GM04504 (cell line): ENCODE measurements around the gene AUP1.
A peak's percentile ranks its signal among the peaks of the same experiment; 100 is the strongest.

Experiments used
- DNase-seq: peaks from one replicate; pipeline ENCODE4 v3.0.0-alpha.2; 2012; ENCODE audit warnings: low read depth

Gene AUP1

GRCh38 chr2:74556831-74557370, 27.4 kb upstream of the AUP1 start:
- DNase-seq: no peak

DNA sequence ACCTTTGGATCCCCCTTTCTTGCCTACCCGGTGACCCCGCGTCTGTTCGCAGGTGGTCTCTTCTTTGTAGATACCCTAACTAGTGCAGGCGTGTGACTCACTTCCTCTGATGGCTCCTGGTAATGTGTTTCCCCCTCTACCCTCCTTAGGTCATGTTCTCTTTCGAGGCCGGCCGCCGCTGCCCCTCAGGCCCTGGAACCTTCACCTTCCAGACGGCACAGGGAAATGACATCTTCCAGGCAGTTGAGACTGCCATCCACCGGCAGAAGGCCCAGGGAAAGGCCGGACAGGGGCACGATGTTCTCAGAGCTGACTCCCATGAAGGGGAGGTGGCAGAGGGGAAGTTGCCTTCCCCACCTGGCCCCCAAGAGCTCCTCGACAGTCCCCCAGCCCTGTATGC, 26.7 kb upstream of the AUP1 start:
- no peak for DNase-seq

DNA sequence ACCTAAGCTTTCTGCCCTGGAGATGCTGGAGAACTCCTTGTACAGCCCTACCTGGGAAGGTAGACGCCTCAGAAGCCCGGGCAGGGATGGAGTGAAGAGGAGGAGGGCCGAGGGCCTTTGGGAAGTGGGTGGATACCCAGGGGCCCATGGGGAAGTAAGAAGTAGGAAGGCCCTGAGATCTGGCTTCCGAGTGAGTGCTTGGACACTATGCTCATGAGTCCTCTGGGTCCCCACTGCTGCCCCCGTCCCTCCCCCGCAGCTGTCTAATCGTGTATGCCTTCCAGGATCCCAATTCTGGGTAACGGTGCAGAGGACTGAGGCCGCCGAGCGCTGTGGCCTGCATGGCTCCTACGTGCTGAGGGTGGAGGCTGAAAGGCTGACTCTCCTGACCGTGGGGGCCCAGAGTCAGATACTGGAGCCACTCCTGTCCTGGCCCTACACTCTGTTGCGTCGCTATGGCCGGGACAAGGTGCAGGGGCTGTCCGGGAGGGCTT, 26.2 kb upstream of the AUP1 start:
- DNase-seq: no peak

GRCh38 chr2:74554820-74555531, 25.5 kb upstream of the AUP1 start:
- no peak for DNase-seq

DNA sequence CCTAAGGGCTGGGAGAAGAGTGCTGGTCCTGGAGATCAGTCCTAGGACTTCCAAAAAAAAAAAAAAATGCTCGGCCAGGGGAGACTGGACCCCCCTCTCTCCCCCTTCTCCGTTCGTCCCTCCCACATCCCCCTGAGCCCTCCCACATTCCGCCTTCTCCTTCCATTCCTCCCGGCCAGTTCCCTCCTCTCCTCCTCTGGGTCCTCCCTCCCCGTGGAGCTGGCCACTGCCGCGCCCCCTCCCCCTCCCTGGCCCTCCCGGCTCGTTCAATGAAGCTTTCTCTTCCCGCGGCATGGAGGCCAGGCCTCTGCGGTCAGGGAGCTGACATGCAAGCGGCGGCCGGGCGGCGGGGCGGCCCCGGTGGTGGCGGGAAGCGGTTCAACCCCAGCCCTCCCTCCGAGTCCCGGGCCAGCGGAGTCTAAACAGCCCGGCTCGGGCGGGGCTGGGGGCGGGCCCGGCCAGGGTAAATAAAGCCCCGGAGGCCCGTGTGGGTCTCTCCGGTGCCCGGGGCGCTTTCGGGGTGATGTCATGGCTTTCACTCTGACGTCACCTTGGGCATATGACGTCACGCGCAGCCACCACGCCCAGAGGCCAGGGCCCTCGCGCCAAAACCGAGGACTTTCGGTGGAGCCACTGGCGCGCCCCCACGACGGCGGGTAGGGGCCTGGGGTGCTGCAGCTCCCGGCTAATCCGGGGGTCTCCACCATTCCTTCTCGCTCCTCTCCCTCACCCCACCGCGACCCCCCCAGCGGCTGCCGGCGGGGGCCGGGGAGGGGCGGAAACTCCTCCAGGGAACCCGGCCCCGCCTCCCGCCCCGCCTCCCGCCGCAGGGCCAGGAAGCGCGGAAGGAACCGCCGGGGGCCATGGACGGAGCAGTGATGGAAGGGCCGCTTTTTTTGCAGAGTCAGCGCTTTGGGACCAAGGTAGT, 24.6 kb upstream of the AUP1 start, which contains the start of the genes DOK1 and LOXL3:
Gene DOK1, plus strand, starts transcription at position 829 of the 928 bp plus-strand sequence. Its CDS starts 35 bp downstream, at position 864.
Gene LOXL3, minus strand, starts transcription at position 51 of the 928 bp plus-strand sequence. CDS start 1,308 bp downstream, outside the sequence.
- peak; percentile 72 for DNase-seq

DNA sequence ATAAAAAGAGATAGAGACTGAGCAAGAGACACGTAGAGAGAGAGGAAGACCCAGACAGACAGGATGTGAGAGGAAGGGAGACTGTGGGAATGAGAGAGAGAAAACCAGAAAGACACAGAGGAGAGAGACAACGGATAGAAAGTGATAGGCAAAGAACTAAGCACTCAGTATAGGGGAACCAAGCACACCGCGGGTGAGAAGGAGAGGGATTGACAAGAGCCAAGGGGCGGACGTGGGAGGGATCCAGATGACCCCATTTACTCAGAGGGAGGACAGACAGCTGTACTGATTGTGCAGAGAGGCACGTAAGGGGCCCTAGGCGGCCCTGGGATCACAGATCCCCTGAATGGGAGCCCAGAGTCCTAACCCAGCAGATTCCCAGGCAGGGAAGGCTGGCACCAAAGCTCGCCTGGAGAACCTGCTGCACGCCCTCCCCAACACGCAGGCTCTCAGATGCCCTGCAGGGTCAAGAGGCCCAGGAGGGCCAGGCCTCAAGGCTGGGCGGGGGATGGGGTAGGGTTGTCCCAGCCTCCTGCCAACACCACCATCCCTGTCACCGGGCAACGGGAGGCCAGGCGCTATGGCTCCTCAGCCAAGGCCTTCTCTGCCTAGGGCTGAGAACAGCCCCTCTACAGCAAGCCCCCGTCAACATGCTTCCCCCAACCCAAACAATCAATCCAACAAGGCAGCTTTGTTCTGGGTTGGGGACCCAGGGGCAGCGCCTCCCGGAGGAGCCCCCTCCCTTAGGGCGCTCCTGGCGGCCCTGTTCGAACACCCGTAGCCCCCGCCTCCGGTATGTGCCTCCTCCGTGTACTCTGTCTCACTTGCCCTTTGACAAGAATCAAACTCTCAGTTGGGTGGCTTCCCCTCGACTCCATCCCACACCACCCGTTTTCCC, 23.7 kb upstream of the AUP1 start:
- DNase-seq: no peak

- no peak for DNase-seq
Measured at GRCh38 chr2:74551942-74552913, 22.7 kb upstream of the AUP1 start.

GRCh38 chr2:74551530-74551929, 22.0 kb upstream of the AUP1 start:
- DNase-seq: no peak

GRCh38 chr2:74550231-74550630, 20.7 kb upstream of the AUP1 start:
- no peak for DNase-seq

DNA sequence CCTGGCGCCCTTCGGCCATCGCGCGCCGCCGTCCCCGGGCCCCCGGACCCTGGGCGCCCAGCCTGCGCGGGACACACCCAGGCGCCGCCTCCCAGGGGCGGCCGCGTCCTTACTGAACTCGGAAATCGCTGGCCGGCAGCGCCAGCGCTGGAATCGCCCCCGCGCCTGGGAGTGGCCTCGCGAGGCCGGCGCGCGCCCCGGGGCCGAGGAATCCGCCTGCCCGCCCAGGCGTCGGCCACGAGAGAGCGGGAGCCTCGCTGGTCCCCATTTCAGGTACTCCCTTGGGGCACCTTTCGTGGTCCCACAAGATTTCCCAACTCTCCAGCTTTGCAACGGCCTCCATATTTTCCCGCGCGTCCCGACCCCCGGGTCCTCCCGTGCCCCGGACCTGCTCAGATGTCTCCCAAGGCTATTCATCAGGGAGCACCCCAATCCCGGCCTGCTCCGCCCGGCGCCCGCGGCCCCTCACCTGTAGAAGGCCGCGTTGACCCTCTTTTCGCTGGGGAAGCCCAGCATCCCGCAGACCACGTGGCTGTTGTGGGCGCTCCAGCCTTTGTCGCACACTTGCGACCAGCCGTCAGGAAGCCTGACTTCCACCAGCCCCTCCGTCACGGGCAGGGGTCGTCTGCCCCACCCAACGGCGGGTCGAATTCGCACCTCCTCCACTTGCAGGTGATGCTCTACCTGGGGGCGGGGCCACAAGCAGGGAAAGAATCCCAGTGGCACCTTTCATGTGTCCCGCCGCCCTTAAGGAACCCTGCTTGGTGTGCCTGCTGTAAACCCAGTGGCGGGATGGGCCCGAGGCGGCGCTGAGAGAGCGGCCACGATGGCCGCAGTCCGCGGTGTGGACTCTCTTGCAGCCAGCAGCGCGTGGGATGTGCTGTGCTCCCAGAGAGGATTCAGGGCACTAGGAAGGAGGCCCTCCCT, 19.7 kb upstream of the AUP1 start:
- no peak for DNase-seq

DNA sequence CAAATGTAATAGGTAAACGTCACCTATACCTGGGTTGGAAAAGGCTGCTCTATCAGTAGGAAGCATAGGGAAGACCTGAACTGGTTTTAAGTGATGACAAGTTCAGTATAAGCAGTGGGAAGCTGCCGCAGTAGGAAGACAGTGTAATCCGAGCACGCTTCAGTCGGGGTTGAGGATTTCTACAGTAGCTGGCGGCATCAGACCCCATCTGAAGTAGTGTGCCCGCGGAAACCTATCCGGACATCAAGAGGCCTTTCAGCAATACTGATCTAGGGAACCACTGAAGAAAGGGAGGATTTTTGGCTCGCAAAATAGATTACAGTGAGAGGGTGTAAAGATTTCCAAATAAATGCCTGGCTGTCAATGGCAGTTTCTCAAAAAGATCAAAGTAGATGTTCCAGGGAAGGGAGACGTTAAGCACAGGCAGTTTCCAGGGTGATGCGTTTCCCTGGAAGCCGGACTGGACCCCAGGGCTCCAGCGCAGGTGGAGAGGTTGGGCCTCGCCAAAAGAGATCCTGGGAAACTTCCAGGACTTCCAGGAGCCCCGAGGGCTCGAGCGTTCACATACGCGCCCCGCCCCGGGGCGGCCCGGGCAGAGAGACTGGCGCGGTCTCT, 18.9 kb upstream of the AUP1 start:
- no peak for DNase-seq

DNA sequence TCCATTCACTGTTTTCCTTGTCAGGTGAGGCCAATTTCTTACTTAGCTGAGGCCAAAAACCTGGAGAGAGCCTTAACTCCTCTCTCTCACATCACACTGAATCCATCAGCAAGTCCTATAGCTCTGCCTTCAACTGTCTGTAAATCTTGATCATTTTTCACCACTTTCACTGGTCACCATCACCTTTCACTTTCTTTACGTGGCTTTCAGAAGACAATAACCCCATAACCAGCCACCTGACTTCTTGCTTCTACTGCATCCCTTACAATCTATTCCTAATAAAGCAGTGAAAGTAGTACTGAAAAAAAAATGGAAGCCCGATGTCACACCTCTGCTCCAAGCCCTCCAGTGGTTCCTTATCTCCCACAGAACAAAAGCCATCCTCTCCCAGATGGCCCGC, 16.5 kb upstream of the AUP1 start:
- DNase-seq: no peak

- DNase-seq: no peak
Measured at GRCh38 chr2:74544634-74545033, 15.1 kb upstream of the AUP1 start.

- DNase-seq: no peak
Measured at GRCh38 chr2:74542978-74543377, 13.5 kb upstream of the AUP1 start.

DNA sequence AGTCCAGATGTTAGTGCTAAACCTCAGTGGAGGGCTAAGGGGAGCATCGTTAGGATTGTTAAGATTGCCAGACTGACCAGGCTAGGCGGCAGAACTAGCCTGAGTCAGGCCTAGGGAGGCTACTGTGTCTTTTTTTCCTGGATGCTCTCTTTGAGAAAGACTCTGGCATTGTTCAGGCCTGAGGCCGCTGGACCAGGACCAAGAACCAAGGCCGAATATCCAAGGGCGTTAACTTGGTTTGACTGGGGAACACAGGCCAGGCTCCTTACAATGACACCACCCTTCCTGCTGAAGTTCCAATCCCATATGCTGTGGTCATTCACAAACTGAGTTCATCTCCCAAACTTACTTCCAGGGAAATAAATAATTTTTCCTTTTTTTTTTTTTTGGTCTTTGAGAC, 10.8 kb upstream of the AUP1 start:
- no peak for DNase-seq

- no peak for DNase-seq
Measured at GRCh38 chr2:74538881-74539339, 9.4 kb upstream of the AUP1 start.

- no peak for DNase-seq
Measured at GRCh38 chr2:74537140-74537539, 7.6 kb upstream of the AUP1 start.

GRCh38 chr2:74536166-74536950, 6.9 kb upstream of the AUP1 start:
- no peak for DNase-seq
